ENCODE measurements around the gene TMC4.
A peak's percentile ranks its signal among the peaks of the same experiment; 100 is the strongest.

TMC4 gene

GRCh38 chr19:54145541-54146158, 27.3 kb downstream of the TMC4 start:
- no peaks in the 10 kb centered on the region for H3K9me3 ChIP-seq (ENCODE audit: insufficient read depth, low read depth, low read length)
- no peak overlapping the region for H3K4me2 ChIP-seq (ENCODE audit: low read depth, low read length, poor library complexity, severe bottlenecking)
- peaks cover 84% of the 10 kb centered on the region; the same call in 1 of the 2 replicates for H3K36me3 ChIP-seq (ENCODE audit: insufficient read depth, low read length)
- H3F3A ChIP-seq (ENCODE audit: low read depth): no peaks in the 10 kb centered on the region
- no peak overlapping the region for H3K9ac ChIP-seq (ENCODE audit: low read depth, low read length, poor library complexity, severe bottlenecking)
- no peak overlapping the region for H3K4me3 ChIP-seq (ENCODE audit: low read length, poor library complexity, severe bottlenecking)
- no peak overlapping the region for H2AFZ ChIP-seq (ENCODE audit: low read length)
- H3K27me3 ChIP-seq (ENCODE audit: insufficient read depth, low read length, poor library complexity, severe bottlenecking): no peaks in the 10 kb centered on the region
- no peaks in the 10 kb centered on the region for H3K9me2 ChIP-seq (replicated peaks; ENCODE audit: low read depth, low read length)
- H4K20me1 ChIP-seq (ENCODE audit: insufficient read depth, low read length, poor library complexity, severe bottlenecking): peaks cover 33% of the 10 kb centered on the region
- peaks cover 22% of the 10 kb centered on the region for H3K79me2 ChIP-seq (ENCODE audit: insufficient read depth, low read length)
- peaks cover 8% of the 10 kb centered on the region for H3K4me1 ChIP-seq (ENCODE audit: insufficient read depth, low read length, poor library complexity, severe bottlenecking)
- TF ChIP-seq, protein P1, sequence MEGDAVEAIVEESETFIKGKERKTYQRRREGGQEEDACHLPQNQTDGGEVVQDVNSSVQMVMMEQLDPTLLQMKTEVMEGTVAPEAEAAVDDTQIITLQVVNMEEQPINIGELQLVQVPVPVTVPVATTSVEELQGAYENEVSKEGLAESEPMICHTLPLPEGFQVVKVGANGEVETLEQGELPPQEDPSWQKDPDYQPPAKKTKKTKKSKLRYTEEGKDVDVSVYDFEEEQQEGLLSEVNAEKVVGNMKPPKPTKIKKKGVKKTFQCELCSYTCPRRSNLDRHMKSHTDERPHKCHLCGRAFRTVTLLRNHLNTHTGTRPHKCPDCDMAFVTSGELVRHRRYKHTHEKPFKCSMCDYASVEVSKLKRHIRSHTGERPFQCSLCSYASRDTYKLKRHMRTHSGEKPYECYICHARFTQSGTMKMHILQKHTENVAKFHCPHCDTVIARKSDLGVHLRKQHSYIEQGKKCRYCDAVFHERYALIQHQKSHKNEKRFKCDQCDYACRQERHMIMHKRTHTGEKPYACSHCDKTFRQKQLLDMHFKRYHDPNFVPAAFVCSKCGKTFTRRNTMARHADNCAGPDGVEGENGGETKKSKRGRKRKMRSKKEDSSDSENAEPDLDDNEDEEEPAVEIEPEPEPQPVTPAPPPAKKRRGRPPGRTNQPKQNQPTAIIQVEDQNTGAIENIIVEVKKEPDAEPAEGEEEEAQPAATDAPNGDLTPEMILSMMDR (conservative IDR thresholded peaks at IDR 0.05; ENCODE audit: low read length): no peak
- no peak for TF ChIP-seq EZH2phosphoT487 (IDR thresholded peaks at IDR 0.05; ENCODE audit: borderline replicate concordance)

- H3K9me2 ChIP-seq (replicated peaks; ENCODE audit: low read depth, low read length): no peaks in the 10 kb centered on the region
- no peak overlapping the region for H2AFZ ChIP-seq (ENCODE audit: low read length)
- peak overlapping the region; percentile 82 for H3K4me2 ChIP-seq (ENCODE audit: low read depth, low read length, poor library complexity, severe bottlenecking)
- H3K9ac ChIP-seq (ENCODE audit: low read depth, low read length, poor library complexity, severe bottlenecking): no peak overlapping the region
- peaks cover 30% of the 10 kb centered on the region for H3K4me1 ChIP-seq (ENCODE audit: insufficient read depth, low read length, poor library complexity, severe bottlenecking)
- no peaks in the 10 kb centered on the region for H3F3A ChIP-seq (ENCODE audit: low read depth)
- TF ChIP-seq, protein P1 (conservative IDR thresholded peaks at IDR 0.05; ENCODE audit: low read length): no peak
- TF ChIP-seq EZH2phosphoT487 (IDR thresholded peaks at IDR 0.05; ENCODE audit: borderline replicate concordance): no peak
- H3K9me3 ChIP-seq (ENCODE audit: insufficient read depth, low read depth, low read length): no peaks in the 10 kb centered on the region
- peaks cover 53% of the 10 kb centered on the region for H3K79me2 ChIP-seq (ENCODE audit: insufficient read depth, low read length)
- H3K4me3 ChIP-seq (ENCODE audit: low read length, poor library complexity, severe bottlenecking): no peak overlapping the region
- H4K20me1 ChIP-seq (ENCODE audit: insufficient read depth, low read length, poor library complexity, severe bottlenecking): peaks cover 63% of the 10 kb centered on the region
- H3K27me3 ChIP-seq (ENCODE audit: insufficient read depth, low read length, poor library complexity, severe bottlenecking): peaks cover 5% of the 10 kb centered on the region
- peaks cover 52% of the 10 kb centered on the region; the same call in 1 of the 2 replicates for H3K36me3 ChIP-seq (ENCODE audit: insufficient read depth, low read length)
These were observed 30.7 kb downstream of the TMC4 start for GRCh38 chr19:54142166-54142780.

GRCh38 chr19:54141356-54141755, 31.6 kb downstream of the TMC4 start:
- Histone ChIP-seq H3K9ac (ENCODE audit: low read depth, low read length, poor library complexity, severe bottlenecking) (peak overlapping the region; percentile 97), H3K36me3 (ENCODE audit: insufficient read depth, low read length) (peaks cover 43% of the 10 kb centered on the region; the same call in 1 of the 2 replicates), H3K9me3 (ENCODE audit: insufficient read depth, low read depth, low read length) (no peaks in the 10 kb centered on the region), H3K9me2 (replicated peaks; ENCODE audit: low read depth, low read length) (no peaks in the 10 kb centered on the region), H4K20me1 (ENCODE audit: insufficient read depth, low read length, poor library complexity, severe bottlenecking) (peaks cover 61% of the 10 kb centered on the region), H3K4me2 (ENCODE audit: low read depth, low read length, poor library complexity, severe bottlenecking) (peak overlapping the region; percentile 82), H2AFZ (ENCODE audit: low read length) (no peak overlapping the region), H3K4me1 (ENCODE audit: insufficient read depth, low read length, poor library complexity, severe bottlenecking) (peaks cover 33% of the 10 kb centered on the region), H3K79me2 (ENCODE audit: insufficient read depth, low read length) (peaks cover 53% of the 10 kb centered on the region), H3K27me3 (ENCODE audit: insufficient read depth, low read length, poor library complexity, severe bottlenecking) (peaks cover 5% of the 10 kb centered on the region), H3K4me3 (ENCODE audit: low read length, poor library complexity, severe bottlenecking) (no peak overlapping the region), H3F3A (ENCODE audit: low read depth) (no peaks in the 10 kb centered on the region)
- TF ChIP-seq, protein P1 (conservative IDR thresholded peaks at IDR 0.05; ENCODE audit: low read length): no peak
